Measurements from ENCODE around the gene POU2F3.
"Not testable (repeated sequence)": the region's sequence is repeated elsewhere in the genome, so short reads cannot be mapped to it uniquely, and the experiment has no call there.

POU2F3 gene

DNA sequence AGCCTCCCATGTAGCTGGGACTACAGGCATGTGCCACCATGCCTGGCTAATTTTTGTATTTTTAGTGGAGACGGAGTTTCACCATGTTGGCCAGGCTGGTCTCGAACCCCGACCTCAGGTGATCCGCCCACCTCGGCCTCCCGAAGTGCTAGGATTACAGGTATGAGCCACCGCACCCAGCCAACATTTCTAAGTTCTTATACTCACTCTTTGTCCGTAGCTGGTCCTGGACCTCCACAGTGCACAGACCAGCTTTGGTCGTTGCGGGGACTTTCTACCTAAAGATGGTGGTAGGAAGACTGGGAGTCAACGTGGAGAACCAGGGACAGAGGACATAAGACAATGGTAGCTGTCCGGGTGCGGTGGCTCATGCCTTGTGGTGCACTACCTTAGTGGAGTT, 13.4 kb downstream of the POU2F3 start:
- DNase-seq (ENCODE audit: low read depth), result not testable (repeated sequence)

DNA sequence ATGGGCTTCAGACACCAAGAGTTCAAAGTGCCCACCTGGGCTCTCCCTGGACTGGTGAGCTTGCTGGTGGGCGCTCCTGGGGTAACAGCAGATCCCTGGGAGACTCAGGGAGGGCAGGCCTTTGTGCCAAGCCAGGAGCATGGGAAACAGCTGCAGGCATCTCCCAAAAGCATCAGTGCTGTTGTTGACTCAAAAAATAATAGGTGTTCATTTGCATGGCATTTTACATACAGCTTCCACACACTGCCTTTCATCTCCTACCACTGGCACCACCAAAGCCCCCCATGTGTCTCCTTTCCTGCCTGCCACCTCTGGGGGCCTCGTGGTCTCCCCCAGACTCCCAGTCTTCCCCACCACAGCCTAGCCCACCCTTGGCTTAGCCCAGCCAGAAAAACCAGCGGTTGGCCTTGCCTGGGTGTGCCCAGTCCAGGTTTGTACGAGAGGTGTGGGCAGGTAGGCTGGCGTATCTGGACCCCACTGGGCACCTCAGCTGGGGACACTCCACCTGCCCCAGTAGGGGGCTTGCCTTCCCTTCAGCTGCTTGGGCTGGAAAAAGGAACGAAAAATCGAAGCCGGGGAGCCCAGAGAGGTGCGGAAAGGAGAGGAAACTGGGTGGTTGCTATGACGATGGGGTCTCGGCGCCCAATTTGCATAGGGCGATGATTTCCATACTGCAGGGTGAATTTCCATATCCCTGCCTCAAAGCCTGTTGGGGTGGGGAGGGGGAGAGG, 15.0 kb downstream of the POU2F3 start:
- no peak for DNase-seq (ENCODE audit: low read depth)

DNA sequence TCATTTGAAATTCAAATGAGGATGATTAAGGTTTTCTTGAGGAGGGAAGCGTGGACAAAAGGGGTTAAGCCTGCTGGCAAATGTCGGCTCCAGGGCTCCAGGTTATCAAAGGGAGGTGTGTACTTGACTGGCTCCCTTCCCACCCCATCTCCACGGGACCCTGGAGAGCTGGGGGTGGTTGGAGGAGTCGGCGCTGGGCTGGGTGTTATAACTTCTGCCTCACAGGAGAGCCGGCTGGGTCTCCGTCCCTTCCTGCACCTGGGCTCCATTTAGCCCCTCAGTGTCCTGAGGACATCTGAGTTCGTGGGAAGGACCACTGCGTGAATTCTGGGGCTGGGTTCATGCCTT, 15.6 kb downstream of the POU2F3 start:
- no peak for DNase-seq (ENCODE audit: low read depth)

DNA sequence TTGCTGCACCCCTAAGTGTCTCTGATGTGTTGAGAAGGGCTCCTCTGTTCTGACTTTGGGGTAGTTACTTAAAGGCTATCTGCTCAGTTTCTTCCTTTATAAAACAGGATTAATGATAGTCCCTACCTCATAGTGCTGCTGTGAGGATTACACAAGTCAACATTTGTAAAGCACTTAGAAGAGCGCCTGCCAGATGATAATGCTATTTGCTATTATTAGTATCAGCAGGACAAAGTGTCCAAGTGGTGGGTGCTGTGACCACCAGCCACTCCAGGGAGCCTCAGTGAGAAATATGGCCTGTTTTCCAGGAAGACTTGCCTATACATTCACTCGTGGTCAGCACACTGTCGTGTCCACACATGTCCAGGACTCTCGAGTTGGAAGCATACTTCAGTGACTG, 16.2 kb downstream of the POU2F3 start:
- no peak for DNase-seq (ENCODE audit: low read depth)

DNA sequence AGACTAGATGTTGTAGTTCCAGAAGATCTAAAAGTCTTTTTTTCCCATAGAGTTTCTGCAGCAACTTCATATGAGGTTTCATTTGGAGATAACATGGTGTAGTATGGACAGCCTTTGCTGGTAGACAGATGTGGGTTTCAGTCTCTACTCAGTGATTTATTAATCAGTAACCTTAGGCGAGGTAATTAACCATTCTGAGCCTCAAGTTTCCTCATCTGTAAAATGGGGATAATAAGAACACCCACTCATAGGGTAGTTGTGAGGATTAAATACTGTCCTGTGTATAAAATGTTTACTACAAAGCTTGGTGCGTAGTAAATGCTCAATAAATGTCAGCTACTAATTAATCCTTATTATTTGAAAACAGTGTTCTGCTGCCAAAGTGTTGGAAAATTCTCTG, 16.8 kb downstream of the POU2F3 start:
- no peak for DNase-seq (ENCODE audit: low read depth)

DNA sequence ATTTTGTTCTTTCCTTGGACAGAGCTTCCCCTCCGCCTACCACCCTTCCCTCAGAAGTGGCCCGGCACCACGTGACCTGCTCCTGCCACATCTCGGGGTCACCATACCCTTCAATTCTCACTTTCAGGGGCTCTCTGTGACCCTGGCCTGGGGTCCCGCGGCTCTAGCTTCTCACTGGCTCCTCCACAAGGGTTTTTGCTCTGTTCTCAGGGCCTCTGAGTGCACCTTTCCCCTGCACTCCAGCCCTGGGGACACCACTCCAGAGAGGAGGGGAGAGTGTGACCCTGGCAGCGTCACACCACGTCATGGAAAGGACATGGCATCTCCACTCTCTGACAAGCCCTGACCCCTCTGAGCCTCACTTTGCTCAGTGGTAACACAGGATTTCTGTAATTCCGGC, 17.4 kb downstream of the POU2F3 start:
- DNase-seq (ENCODE audit: low read depth), result no peak

DNA sequence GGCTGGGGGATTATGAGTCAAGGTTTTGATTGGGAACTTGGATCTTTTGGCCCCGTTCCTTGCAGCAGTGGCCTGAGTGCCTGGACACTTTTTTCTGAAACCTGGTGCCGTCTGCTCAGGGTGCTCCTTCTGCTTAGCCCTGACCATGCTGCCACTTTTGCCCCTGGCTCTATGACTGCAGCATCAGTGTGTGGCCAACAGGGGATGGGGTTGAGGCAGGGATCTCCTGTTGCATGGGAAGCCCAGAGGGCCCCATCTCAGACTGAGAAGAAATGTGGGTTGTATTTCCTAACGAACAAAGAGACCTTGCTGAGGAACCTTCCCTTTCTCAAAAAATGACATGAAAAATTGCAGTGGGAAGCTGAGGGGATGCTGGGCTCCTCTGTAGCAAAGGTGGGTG, 18.7 kb downstream of the POU2F3 start:
- no peak for DNase-seq (ENCODE audit: low read depth)

DNA sequence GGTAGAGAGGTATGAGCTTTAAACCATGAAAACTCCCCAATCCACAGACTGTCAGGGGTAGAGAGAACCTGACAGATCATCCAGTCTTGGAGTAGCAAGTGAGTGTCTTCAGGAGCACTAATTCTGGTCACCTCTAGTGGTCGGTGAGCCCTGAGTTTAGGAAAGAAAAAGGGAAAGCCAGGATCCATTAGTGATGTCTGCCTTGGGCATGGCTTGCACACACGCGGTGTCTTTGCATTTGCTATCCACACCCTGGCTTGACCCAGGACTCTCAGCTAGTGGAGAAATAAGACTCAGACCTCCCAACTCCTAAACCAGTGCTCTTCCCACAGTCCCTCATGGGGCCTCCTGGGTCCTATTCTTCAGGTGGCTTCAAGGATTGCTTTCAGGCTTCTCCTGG, 19.3 kb downstream of the POU2F3 start:
- no peak for DNase-seq (ENCODE audit: low read depth)

DNA sequence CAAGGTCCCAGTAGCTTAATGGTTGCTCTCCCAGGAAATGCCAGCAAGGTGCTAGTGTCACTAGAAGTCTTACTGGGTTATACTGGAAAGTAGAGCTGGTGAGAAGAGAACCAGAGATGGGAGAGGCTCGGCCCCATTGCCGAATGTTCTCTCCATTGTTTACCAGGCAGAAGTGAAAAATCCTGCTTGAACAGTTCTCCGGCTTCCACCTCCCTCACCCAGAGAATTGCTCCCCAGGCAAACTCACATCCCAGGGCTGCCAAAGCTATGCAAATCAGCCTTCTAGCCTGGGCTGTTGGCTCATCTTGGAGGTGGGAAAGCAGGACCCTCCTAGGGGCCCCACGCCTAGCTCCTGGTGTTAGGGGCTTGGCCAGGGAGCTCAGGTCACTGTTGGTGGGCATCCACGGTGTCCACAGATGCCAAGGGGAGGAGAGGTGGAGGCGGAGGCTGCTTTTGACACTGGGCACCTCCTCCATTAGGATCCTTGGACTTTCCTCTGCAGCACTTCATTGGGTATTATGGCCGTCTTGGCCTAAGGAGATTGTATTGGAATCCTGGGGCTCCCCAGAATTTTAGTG, 20.1 kb downstream of the POU2F3 start:
- DNase-seq (ENCODE audit: low read depth), result no peak

DNA sequence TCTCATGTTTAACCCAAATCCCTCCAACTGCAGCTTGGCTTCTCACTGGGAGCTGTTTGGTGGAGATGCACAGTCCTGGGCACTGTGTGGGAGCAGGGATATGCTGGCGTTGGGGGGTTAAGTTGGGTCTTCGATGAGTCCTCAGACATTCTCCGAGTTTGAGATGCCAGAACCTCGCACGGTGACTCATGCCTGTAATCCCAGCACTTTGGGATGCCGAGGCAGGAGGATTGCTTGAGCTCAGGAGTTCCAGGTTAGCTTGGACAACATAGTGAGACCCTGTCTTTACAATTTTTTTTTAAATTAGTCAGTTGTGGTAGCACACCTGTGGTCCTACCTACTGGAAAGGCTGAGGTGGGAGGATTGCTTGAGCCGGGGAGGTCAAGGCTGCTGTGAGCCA, 20.7 kb downstream of the POU2F3 start:
- no peak for DNase-seq (ENCODE audit: low read depth)

DNA sequence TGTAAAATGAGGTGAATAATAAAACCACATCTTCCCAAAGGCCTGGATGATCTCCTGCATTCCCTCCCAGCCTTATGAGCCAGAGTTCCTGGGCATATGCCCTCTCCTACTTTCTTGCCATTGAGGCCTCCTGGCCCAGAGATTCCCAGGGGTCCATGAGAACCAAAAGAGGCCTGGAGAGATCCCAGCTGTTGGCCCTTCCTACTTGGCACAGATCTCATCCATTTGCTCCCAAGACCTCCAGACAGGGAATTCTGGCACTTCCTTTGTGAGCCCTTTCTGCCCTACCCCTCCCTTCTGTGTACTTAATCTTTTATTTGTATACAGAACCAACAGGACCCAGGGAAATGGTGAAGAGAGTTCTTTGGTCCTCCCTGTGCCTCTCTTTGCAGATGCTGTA, 21.4 kb downstream of the POU2F3 start:
- no peak for DNase-seq (ENCODE audit: low read depth)

DNA sequence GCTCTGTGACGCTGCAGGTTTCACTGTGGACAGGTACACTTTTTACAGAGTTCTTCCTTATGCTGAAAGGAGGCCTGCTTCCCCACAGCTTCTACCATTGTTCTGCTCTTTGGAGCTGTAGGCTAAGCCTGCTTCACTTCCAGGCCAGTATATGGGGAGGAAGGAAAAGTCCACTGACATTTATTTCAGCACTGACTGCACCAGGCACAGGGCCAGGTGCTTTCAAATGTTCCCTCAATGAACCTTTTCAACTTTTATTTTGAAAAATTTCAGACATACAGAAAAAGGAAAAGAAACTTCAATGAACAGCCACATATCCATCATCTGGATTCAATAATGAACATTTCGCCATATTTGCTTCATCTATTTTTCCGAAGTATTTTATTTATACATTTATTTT, 22.0 kb downstream of the POU2F3 start:
- no peak for DNase-seq (ENCODE audit: low read depth)

DNA sequence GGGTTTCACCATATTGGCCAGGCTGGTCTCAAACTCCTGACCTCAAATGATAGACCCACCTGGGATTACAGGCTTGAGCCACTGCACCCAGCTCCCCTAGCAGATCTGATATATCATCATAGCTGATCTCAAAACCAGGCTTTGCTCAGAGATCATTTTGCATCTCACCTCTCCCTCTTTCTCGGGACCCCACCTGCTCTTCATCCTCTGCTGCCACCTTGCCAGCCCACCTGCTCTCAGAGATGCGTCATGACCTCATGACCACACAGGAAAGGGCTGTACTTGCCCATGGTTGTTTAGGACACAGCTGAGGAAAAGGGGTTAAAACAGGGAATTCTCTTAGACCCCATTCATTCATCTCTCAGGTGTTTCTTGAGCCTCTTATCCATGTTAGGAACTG, 27.4 kb downstream of the POU2F3 start:
- no peak for DNase-seq (ENCODE audit: low read depth)

DNA sequence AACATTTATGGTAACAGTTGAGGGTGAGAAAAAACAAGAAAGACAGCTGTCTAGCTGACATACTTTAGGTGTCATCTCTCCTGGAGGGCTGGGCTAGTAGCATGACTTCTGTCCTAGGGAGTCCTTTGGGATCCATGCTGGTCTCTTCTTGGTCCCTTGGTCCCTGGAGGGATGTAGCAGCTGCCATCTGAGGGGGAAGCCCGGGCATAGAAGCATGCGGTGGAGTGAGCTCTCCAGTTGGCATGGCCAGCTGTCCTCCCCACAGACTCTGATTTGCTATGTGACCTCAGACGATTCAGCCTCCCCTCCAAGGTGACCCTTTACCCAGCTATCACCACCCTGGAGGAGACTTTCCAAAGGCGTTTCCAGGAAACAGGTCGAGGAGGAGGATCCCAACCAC, 28.7 kb downstream of the POU2F3 start:
- no peak for DNase-seq (ENCODE audit: low read depth)

DNA sequence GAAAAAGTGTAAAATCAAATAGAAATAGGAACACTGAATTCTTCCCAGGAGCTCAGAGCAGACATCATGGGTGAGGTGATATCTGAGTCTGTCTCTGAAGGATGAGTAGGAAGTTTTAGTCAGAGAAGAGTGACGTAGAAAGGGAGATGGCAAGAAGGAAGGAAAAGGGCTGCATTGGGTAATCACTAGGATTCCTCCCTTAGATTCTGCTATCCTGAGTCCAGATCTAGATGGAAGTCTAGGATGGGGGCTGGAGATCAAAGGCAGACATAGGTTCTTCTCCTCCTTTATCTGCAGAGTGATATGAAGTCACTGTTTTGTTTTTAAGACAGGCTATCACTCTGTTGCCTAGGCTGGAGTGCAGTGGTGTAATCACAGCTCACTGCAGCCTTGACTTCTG, 30.4 kb downstream of the POU2F3 start:
- no peak for DNase-seq (ENCODE audit: low read depth)

DNA sequence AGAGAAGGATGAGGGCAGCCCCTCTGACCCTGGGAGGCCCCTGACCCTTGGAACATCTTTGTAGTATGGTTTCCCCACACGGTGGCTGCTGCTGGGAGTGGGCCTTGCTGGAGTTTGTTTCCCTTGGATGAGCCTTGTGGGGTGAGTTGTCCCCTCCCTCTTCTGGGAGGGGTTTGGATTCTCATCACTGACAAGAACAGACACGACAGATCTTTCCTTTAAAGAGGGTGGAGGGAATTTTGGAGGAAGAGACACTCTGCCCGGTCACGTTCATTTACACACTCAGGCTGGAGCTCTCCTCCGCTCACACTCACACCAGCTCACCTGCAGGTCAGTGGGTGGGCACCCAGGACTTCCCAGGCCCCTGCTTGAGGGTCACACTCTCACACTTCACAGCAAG, 31.7 kb downstream of the POU2F3 start:
- DNase-seq (ENCODE audit: low read depth), result no peak

DNA sequence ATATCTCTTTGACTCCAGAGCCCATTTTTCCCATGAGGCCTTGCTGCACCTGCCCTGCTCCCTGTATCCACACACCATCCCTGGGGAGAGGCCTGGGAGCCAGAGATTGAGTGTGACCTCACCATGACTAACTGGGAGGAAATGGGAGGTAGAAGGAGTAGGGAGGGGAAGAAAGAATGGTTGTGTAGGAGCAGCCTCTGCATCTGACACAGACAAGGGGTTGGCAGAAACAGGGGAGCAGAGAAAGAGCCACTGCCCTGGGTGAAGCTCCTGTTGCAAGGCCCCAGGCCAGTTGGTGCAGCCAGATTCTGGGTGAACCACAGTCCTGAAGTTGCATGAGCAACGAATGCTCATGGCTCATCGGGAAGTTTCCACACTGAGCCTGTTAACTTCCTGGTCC, 32.4 kb downstream of the POU2F3 start:
- DNase-seq (ENCODE audit: low read depth), result peak; percentile 41

DNA sequence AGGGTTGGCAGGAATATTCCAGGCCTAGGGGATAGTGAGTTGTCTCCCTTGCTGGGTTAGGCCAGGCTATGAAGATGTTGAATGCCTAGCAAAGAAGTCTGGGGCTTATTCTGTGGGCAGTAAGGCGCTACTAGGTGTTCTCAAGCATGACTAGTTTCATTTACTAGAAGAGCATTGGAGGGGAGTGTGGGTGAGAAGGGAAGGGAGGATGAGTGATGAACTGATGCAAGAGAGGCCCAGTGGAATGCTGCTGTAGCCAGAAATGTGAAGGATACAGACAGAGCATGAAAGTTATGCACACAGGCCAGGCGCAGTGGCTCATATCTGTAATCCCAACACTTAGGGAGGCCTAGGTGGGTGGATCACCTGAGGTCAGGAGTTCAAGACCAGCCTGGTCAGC, 33.5 kb downstream of the POU2F3 start:
- no peak for DNase-seq (ENCODE audit: low read depth)

DNA sequence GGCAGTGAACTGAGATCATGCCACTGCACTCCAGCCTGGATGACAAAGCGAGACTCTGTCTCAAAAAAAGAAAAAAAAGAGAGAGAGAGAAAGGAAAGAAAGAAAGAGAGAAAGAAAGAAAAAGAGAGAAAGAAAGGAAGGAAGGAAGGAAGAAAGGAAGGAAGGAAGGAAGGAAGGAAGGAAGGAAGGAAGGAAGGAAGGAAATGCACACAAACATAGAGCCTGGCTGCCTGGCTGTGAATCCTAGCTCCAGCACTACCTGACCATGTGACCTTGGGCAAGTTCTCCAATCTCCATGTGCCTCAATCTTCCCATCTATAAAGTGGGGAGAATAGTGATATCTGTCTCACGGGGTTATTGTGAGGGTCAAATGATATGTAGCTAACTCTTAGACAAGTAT, 34.0 kb downstream of the POU2F3 start:
- DNase-seq (ENCODE audit: low read depth), result not testable (repeated sequence)

DNA sequence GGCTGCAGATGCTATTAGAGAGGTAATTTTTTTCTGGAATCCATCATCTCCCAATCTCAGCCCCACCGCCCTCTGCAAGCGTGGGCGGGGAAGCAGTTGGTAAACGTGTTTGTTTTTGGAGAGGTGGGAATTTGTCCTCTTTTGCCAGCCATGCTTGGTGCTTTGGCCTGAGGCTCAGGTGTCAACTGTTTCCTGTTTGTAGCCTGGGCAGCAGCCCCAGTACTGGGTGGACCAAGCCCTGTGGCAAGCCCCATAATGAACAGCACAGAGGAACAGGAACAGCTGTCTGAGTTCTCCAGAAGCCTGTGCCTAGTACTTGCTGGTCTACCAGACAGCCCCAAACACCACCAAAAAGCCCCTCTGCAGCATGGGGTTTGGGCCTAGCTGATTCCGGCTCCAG, 39.6 kb downstream of the POU2F3 start:
- no peak for DNase-seq (ENCODE audit: low read depth)

DNA sequence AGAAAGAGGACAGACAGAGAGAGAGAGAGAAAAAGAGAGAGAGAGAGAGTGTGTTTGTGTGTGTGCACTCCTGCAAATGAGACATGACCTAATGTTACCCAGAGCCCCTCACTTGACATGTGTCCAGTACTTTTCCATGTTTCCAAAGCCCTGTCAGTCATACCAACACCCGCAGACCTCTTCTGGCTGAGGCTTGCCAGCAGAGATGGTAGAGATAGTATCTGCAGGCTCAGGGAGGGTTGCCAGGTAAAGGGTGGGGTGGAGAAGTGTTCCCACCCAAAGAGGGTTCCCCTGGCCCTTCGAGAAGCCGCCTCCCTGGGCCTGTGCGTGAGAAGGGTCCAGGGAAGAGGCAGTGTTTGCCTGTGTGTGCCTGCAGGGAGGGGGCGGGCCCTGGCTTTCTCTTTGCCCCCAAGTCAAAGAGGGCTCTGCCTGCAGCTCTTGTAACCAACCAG, 40.7 kb downstream of the POU2F3 start:
- DNase-seq (ENCODE audit: low read depth), result no peak

DNA sequence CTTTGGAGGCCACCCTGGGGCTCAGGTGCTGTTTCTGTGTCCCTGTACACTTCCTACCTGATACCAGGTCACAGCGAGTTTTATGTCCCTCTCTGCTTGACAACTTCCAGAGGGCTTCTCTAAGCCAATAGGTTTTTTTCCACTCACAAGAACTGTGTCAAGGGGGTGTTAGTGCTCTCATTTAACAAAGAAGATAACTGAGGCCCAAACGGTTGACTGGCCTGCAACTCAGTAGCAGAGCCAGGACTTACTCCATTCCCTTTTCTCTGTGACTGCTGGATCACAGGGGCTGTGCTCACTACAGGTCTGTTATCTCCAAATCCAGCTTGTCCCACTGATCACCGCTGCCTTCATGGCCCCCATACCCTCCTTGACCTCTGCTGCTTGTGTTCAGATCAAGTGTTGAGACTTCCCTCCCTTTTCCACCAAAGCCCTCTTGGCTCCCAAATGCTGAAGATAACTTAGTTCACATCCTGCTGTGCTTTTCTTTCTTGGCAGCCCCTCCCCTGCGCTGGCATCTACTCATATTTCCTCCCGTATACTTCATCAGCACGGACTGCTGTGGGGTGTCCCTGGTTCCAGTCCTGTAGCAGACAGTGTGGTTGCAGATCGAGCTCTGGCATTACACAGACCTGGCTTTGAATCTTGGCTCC, 41.3 kb downstream of the POU2F3 start:
- no peak for DNase-seq (ENCODE audit: low read depth)

DNA sequence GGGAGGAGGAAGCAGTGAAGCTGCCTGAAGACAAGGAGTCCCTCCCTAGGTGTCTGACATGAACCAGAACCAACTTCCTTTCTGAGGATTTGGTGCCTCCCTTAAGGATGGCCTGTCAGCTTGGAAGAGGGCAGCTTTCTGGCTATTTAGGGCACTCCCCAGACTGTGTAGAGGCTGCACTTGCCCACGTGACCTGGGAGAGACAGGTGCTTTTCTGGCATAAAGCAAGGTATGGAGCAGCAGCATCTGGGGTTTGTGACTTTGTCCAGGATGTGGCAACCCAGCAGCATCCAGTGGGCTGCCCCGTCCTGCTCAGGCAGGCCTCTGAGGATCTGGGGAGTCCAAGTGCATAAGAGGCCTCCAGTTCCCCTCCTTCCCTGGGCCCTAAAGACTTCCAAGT, 43.2 kb downstream of the POU2F3 start:
- DNase-seq (ENCODE audit: low read depth), result no peak

DNA sequence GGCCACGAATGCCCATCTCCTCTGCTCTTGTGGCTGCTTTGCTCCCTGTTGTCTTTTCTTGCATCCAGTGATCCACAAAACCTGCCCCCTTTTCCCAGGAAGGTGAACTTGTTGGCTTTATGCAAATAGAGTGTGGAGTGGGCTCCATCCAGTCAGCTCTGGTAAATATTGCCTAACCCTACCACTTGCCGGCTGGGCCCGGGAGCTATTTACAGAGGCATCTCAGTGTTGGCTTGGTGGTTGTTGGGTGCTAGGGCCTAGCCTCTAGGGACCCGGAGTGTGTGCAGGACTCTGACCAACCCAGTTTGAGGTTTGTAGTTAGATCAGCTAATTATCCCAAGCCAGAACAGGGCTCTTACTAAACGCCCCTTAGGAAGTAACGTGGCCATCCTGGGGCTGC, 44.3 kb downstream of the POU2F3 start:
- DNase-seq (ENCODE audit: low read depth), result no peak
